ENCODE measurements around the gene MYEOV.

GRCh38 chr11:69272055-69272454 is 21.9 kb upstream of the MYEOV start:
- no peak for TF ChIP-seq MLX (CRISPR knock-in tag; IDR thresholded peaks at IDR 0.05)
- TF ChIP-seq ZNF281 (CRISPR knock-in tag; IDR thresholded peaks at IDR 0.05) = no peak
- TF ChIP-seq EMX1 (CRISPR knock-in tag; IDR thresholded peaks at IDR 0.05) = no peak
- no peak for TF ChIP-seq CTCF (IDR thresholded peaks at IDR 0.05)
- no peak for TF ChIP-seq ERG (CRISPR knock-in tag; IDR thresholded peaks at IDR 0.05)
- TF ChIP-seq E2F5 (CRISPR knock-in tag; IDR thresholded peaks at IDR 0.05) = no peak
- no peak for TF ChIP-seq KAT7 (CRISPR knock-in tag; IDR thresholded peaks at IDR 0.05; ENCODE audit: borderline replicate concordance)
- no peak for TF ChIP-seq ATF2 (CRISPR knock-in tag; IDR thresholded peaks at IDR 0.05; ENCODE audit: borderline replicate concordance, low read depth)
- TF ChIP-seq ZNF671 (CRISPR knock-in tag; IDR thresholded peaks at IDR 0.05) = no peak
- TF ChIP-seq ESRRA (CRISPR knock-in tag; IDR thresholded peaks at IDR 0.05; ENCODE audit: borderline replicate concordance) = no peak
- TF ChIP-seq MXD4 (CRISPR knock-in tag; IDR thresholded peaks at IDR 0.05; ENCODE audit: borderline replicate concordance) = no peak
- TF ChIP-seq ARID4B (CRISPR knock-in tag; IDR thresholded peaks at IDR 0.05; ENCODE audit: borderline replicate concordance) = no peak
- no peak for TF ChIP-seq USF1 (CRISPR knock-in tag; IDR thresholded peaks at IDR 0.05)

Data from WTC11 (cell line).